Activated B cell treated with CpG ODN at 0.5 μM for 24 hours (primary cell): ENCODE measurements around the gene DDX25. TPM values are rescaled to one million over a fixed set of nuclear protein-coding genes. Genes with fewer than 3 reads are reported as not detected.

Source experiments
- ATAC-seq: fragments of 200-7000 bp; cut with Tn5 transposase; one replicate; pipeline ENCODE4 v1.10.0; 2021; ENCODE audit warnings: low read depth, mild to moderate bottlenecking, moderate library complexity
- CTCF ChIA-PET: fragments of 350-600 bp; sonication (Branson Sonifier 250); formaldehyde crosslinking; loops from one replicate; lab custom pipeline; 2021; ENCODE audit warnings: antibody characterized with exemption; lab: Charles Lee
- POLR2A ChIA-PET: fragments of 350-600 bp; sonication (Branson Sonifier 250); formaldehyde crosslinking; loops from one replicate; lab custom pipeline; 2021; ENCODE audit warnings: antibody characterized with exemption; lab: Charles Lee
- DNase-seq: peaks from one replicate; pipeline ENCODE4 v3.0.0; 2022
- H3K27ac Mint-ChIP-seq: one replicate; pipeline ENCODE4 v1.8.0; 2020; ENCODE audit warnings: mixed read lengths
- H3K27me3 Mint-ChIP-seq: one replicate; pipeline ENCODE4 v1.8.0; 2021; ENCODE audit warnings: mixed read lengths
- H3K36me3 Mint-ChIP-seq: one replicate; pipeline ENCODE4 v1.8.0; 2021; ENCODE audit warnings: low read depth, mixed read lengths
- H3K4me1 Mint-ChIP-seq: one replicate; pipeline ENCODE4 v1.8.0; 2021; ENCODE audit warnings: mixed read lengths
- H3K4me3 Mint-ChIP-seq: one replicate; pipeline ENCODE4 v1.8.0; 2020; ENCODE audit warnings: mild to moderate bottlenecking, mixed read lengths
- H3K9me3 Mint-ChIP-seq: one replicate; pipeline ENCODE4 v1.8.0; 2020; ENCODE audit warnings: mixed read lengths
- CTCF ChIP-seq: fragments of 200-600 bp; IDR thresholded peaks from one replicate; pipeline ENCODE4 v1.8.0; 2022; ENCODE audit warnings: antibody characterized with exemption, mild to moderate bottlenecking
- intact Hi-C: fragments of 100-400 bp; cut with micrococcal nuclease; formaldehyde crosslinking; loops from one replicate; pipeline ENCODE4 v1.15.1; 2024
- total RNA-seq: library from RNA; stranded (reverse); gene quantifications from 2 replicates; pipeline ENCODE4 v1.2.3, GENCODE V29; 2022

Gene DDX25
- total RNA-seq, 1 donor from 2014 or later = not detected

GRCh38 chr11:125944350-125945010 lies 40.2 kb downstream of the DDX25 start:
- no peaks in the 10 kb centered on the region for H3K4me1 Mint-ChIP-seq
- intact Hi-C loops = no loop called here
- TF ChIP-seq CTCF = no peak
- DNase-seq (no peak), ATAC-seq (no peak)
- H3K9me3 Mint-ChIP-seq = no peaks in the 10 kb centered on the region
- ChIA-PET CTCF (no interaction called here), POLR2A (no interaction called here)
- peaks cover 2% of the 10 kb centered on the region for H3K27me3 Mint-ChIP-seq
- no peak overlapping the region for H3K27ac Mint-ChIP-seq
- no peak overlapping the region for H3K4me3 Mint-ChIP-seq
- no peaks in the 10 kb centered on the region for H3K36me3 Mint-ChIP-seq

- Mint-ChIP-seq H3K4me1 (no peaks in the 10 kb centered on the region), H3K4me3 (no peak overlapping the region), H3K36me3 (no peaks in the 10 kb centered on the region), H3K27ac (no peak overlapping the region), H3K9me3 (no peaks in the 10 kb centered on the region), H3K27me3 (peaks cover 2% of the 10 kb centered on the region)
- ChIA-PET CTCF (no interaction called here), POLR2A (no interaction called here)
- ATAC-seq (no peak), DNase-seq (no peak)
- no peak for TF ChIP-seq CTCF
- intact Hi-C loops = no loop called here
Measured at GRCh38 chr11:125945011-125945796, 40.9 kb downstream of the DDX25 start.

GRCh38 chr11:125945797-125946520 lies 41.7 kb downstream of the DDX25 start, which contains the start of gene VSIG10L2:
VSIG10L2 (plus strand) TSS chr11:125946044; CDS start chr11:125946056, 12 bp downstream.
- ChIA-PET CTCF (no interaction called here), POLR2A (no interaction called here)
- no peaks in the 10 kb centered on the region for H3K4me1 Mint-ChIP-seq
- H3K27ac Mint-ChIP-seq = no peak within 1 kb of the TSS
- H3K36me3 Mint-ChIP-seq = no peaks in the 10 kb centered on the region
- intact Hi-C loops = no loop called here
- H3K4me3 Mint-ChIP-seq = no peak within 1 kb of the TSS
- no peak for ATAC-seq
- TF ChIP-seq CTCF = no peak
- DNase-seq = no peak
- H3K9me3 Mint-ChIP-seq = no peaks in the 10 kb centered on the region
- H3K27me3 Mint-ChIP-seq = peaks cover 2% of the 10 kb centered on the region

- H3K9me3 Mint-ChIP-seq = no peaks in the 10 kb centered on the region
- ChIA-PET POLR2A (no interaction called here), CTCF (no interaction called here)
- intact Hi-C loops = no loop called here
- H3K4me3 Mint-ChIP-seq = no peak overlapping the region
- H3K4me1 Mint-ChIP-seq = no peaks in the 10 kb centered on the region
- DNase-seq = no peak
- no peak overlapping the region for H3K27ac Mint-ChIP-seq
- H3K27me3 Mint-ChIP-seq = peaks cover 7% of the 10 kb centered on the region
- TF ChIP-seq CTCF = no peak
- H3K36me3 Mint-ChIP-seq = no peaks in the 10 kb centered on the region
- no peak for ATAC-seq
Measured at GRCh38 chr11:125946712-125947418, 42.6 kb downstream of the DDX25 start.
